Activated naive CD4-positive, alpha-beta T cell treated with anti-CD3 and anti-CD28 coated beads, Interleukin-2, amount 10 ng/mL, durations not matched to agents 7 days and 5 days (primary cell): ENCODE data around the gene NKIRAS2.
A peak's percentile ranks its signal among the peaks of the same experiment; 100 is the strongest.

Experiments used
- CTCF ChIA-PET: fragments of 350-600 bp; sonication (Branson Sonifier 250); formaldehyde crosslinking; loops from one replicate; lab custom pipeline; 2021; ENCODE audit warnings: antibody characterized with exemption; lab: Charles Lee
- DNase-seq: peaks from one replicate; pipeline ENCODE4 v3.0.0-alpha.2; 2020
- H3K27ac Mint-ChIP-seq: one replicate; pipeline ENCODE4 v1.8.0; 2021; ENCODE audit warnings: mild to moderate bottlenecking, moderate library complexity, mixed read lengths
- H3K27me3 Mint-ChIP-seq: one replicate; pipeline ENCODE4 v1.8.0; 2021; ENCODE audit warnings: mild to moderate bottlenecking, mixed read lengths
- H3K36me3 Mint-ChIP-seq: one replicate; pipeline ENCODE4 v1.8.0; 2021; ENCODE audit warnings: mixed read lengths
- H3K4me1 Mint-ChIP-seq: one replicate; pipeline ENCODE4 v1.8.0; 2021; ENCODE audit warnings: mixed read lengths
- H3K4me3 Mint-ChIP-seq: one replicate; pipeline ENCODE4 v1.8.0; 2021; ENCODE audit warnings: mild to moderate bottlenecking, moderate library complexity, mixed read lengths
- H3K9me3 Mint-ChIP-seq: one replicate; pipeline ENCODE4 v1.8.0; 2021; ENCODE audit warnings: mixed read lengths

NKIRAS2 gene

GRCh38 chr17:42047343-42047742 is 27.5 kb downstream of the NKIRAS2 start:
- Mint-ChIP-seq H3K4me1 (peaks cover 10% of the 10 kb centered on the region), H3K27me3 (peaks cover 55% of the 10 kb centered on the region), H3K4me3 (no peak overlapping the region), H3K36me3 (no peaks in the 10 kb centered on the region), H3K27ac (no peak overlapping the region), H3K9me3 (no peaks in the 10 kb centered on the region)
- no peak for DNase-seq
- CTCF ChIA-PET: no interaction called here

GRCh38 chr17:42049834-42050392 is 30.0 kb downstream of the NKIRAS2 start:
- CTCF ChIA-PET: interaction anchor here (0.6 kb wide), 1 partner anchor 167 kb away, joined by 3 read pairs; no protein-coding TSS in a partner anchor
- peaks cover 10% of the 10 kb centered on the region for H3K4me1 Mint-ChIP-seq
- no peak for DNase-seq
- H3K9me3 Mint-ChIP-seq: no peaks in the 10 kb centered on the region
- peak overlapping the region; percentile 65 for H3K4me3 Mint-ChIP-seq
- no peak overlapping the region for H3K27ac Mint-ChIP-seq
- peaks cover 75% of the 10 kb centered on the region for H3K27me3 Mint-ChIP-seq
- no peaks in the 10 kb centered on the region for H3K36me3 Mint-ChIP-seq

GRCh38 chr17:42050393-42051012 is 30.6 kb downstream of the NKIRAS2 start, which contains the start of gene C17orf113:
TSS of gene C17orf113 (minus strand) at chr17:42050601. CDS start at chr17:42043376, 7,225 bp downstream.
- peaks cover 81% of the 10 kb centered on the region for H3K27me3 Mint-ChIP-seq
- peak; percentile 60 for DNase-seq
- H3K4me3 Mint-ChIP-seq: peak within 1 kb of the TSS; percentile 65
- CTCF ChIA-PET: interaction anchor here (1.0 to 1.4 kb wide), 5 partner anchors 12 to 25 kb away, joined by 3 to 5 read pairs (median 4); no protein-coding TSS in a partner anchor
- H3K9me3 Mint-ChIP-seq: no peaks in the 10 kb centered on the region
- H3K36me3 Mint-ChIP-seq: no peaks in the 10 kb centered on the region
- peaks cover 10% of the 10 kb centered on the region for H3K4me1 Mint-ChIP-seq
- no peak within 1 kb of the TSS for H3K27ac Mint-ChIP-seq

GRCh38 chr17:42051013-42051400 is 31.1 kb downstream of the NKIRAS2 start:
- Mint-ChIP-seq H3K4me1 (peaks cover 10% of the 10 kb centered on the region), H3K9me3 (no peaks in the 10 kb centered on the region), H3K27ac (no peak overlapping the region), H3K27me3 (peaks cover 86% of the 10 kb centered on the region), H3K36me3 (no peaks in the 10 kb centered on the region), H3K4me3 (peak overlapping the region; percentile 64)
- CTCF ChIA-PET: interaction anchor here (1.0 to 1.4 kb wide), 5 partner anchors 12 to 26 kb away, joined by 3 to 5 read pairs (median 4); no protein-coding TSS in a partner anchor
- no peak for DNase-seq

- Mint-ChIP-seq H3K36me3 (no peaks in the 10 kb centered on the region), H3K27ac (no peak overlapping the region), H3K4me1 (peaks cover 10% of the 10 kb centered on the region), H3K9me3 (no peaks in the 10 kb centered on the region), H3K27me3 (peaks cover 88% of the 10 kb centered on the region), H3K4me3 (peak overlapping the region; percentile 14)
- CTCF ChIA-PET: interaction anchor here (1.0 to 1.4 kb wide), 5 partner anchors 11 to 26 kb away, joined by 3 to 5 read pairs (median 4); no protein-coding TSS in a partner anchor
- DNase-seq: no peak
Observed at GRCh38 chr17:42051645-42052044, 31.8 kb downstream of the NKIRAS2 start.

GRCh38 chr17:42052346-42052877 is 32.5 kb downstream of the NKIRAS2 start:
- no peak overlapping the region for H3K4me3 Mint-ChIP-seq
- H3K27me3 Mint-ChIP-seq: peaks cover 85% of the 10 kb centered on the region
- DNase-seq: no peak
- CTCF ChIA-PET: no interaction called here
- H3K9me3 Mint-ChIP-seq: no peaks in the 10 kb centered on the region
- H3K36me3 Mint-ChIP-seq: no peaks in the 10 kb centered on the region
- H3K27ac Mint-ChIP-seq: no peak overlapping the region
- H3K4me1 Mint-ChIP-seq: peaks cover 10% of the 10 kb centered on the region

- Mint-ChIP-seq H3K27ac (peak overlapping the region; percentile 68), H3K4me3 (no peak overlapping the region), H3K9me3 (no peaks in the 10 kb centered on the region), H3K36me3 (no peaks in the 10 kb centered on the region), H3K4me1 (peaks cover 10% of the 10 kb centered on the region), H3K27me3 (peaks cover 76% of the 10 kb centered on the region)
- no peak for DNase-seq
- CTCF ChIA-PET: interaction anchor here (2.6 kb wide), 1 partner anchor 14 kb away, joined by 6 read pairs; no protein-coding TSS in a partner anchor
Observed at GRCh38 chr17:42053731-42054500, 34.0 kb downstream of the NKIRAS2 start.

GRCh38 chr17:42055027-42055426 is 35.1 kb downstream of the NKIRAS2 start:
- Mint-ChIP-seq H3K4me3 (no peak overlapping the region), H3K9me3 (no peaks in the 10 kb centered on the region), H3K36me3 (no peaks in the 10 kb centered on the region), H3K27ac (no peak overlapping the region), H3K4me1 (peaks cover 7% of the 10 kb centered on the region), H3K27me3 (peaks cover 68% of the 10 kb centered on the region)
- no peak for DNase-seq
- CTCF ChIA-PET: interaction anchor here (1.0 to 2.6 kb wide), 3 partner anchors 11 to 15 kb away, joined by 3 to 8 read pairs (median 6); no protein-coding TSS in a partner anchor

GRCh38 chr17:42055496-42055895 is 35.6 kb downstream of the NKIRAS2 start:
- H3K27ac Mint-ChIP-seq: no peak overlapping the region
- H3K4me3 Mint-ChIP-seq: no peak overlapping the region
- H3K4me1 Mint-ChIP-seq: peaks cover 10% of the 10 kb centered on the region
- no peaks in the 10 kb centered on the region for H3K36me3 Mint-ChIP-seq
- no peak for DNase-seq
- H3K9me3 Mint-ChIP-seq: no peaks in the 10 kb centered on the region
- peaks cover 65% of the 10 kb centered on the region for H3K27me3 Mint-ChIP-seq
- CTCF ChIA-PET: interaction anchor here (1.0 to 2.6 kb wide), 3 partner anchors 10 to 16 kb away, joined by 3 to 8 read pairs (median 6); no protein-coding TSS in a partner anchor

- Mint-ChIP-seq H3K4me1 (peaks cover 5% of the 10 kb centered on the region), H3K9me3 (no peaks in the 10 kb centered on the region), H3K36me3 (no peaks in the 10 kb centered on the region), H3K27ac (no peak overlapping the region), H3K27me3 (peaks cover 55% of the 10 kb centered on the region), H3K4me3 (no peak overlapping the region)
- DNase-seq: no peak
- CTCF ChIA-PET: no interaction called here
Observed at GRCh38 chr17:42056635-42057034, 36.7 kb downstream of the NKIRAS2 start.

GRCh38 chr17:42058063-42058462 is 38.2 kb downstream of the NKIRAS2 start:
- no peaks in the 10 kb centered on the region for H3K9me3 Mint-ChIP-seq
- H3K4me3 Mint-ChIP-seq: no peak overlapping the region
- DNase-seq: no peak
- no peak overlapping the region for H3K27ac Mint-ChIP-seq
- CTCF ChIA-PET: no interaction called here
- peaks cover 50% of the 10 kb centered on the region for H3K27me3 Mint-ChIP-seq
- H3K4me1 Mint-ChIP-seq: peaks cover 10% of the 10 kb centered on the region
- no peaks in the 10 kb centered on the region for H3K36me3 Mint-ChIP-seq

- Mint-ChIP-seq H3K4me3 (no peak overlapping the region), H3K27me3 (peaks cover 48% of the 10 kb centered on the region), H3K27ac (no peak overlapping the region), H3K9me3 (no peaks in the 10 kb centered on the region), H3K4me1 (peaks cover 28% of the 10 kb centered on the region), H3K36me3 (no peaks in the 10 kb centered on the region)
- DNase-seq: no peak
- CTCF ChIA-PET: interaction anchor here (1.0 to 1.4 kb wide), 2 partner anchors 8 to 97 kb away, joined by 3 to 7 read pairs; no protein-coding TSS in a partner anchor
Observed at GRCh38 chr17:42059815-42060214, 39.9 kb downstream of the NKIRAS2 start.

- Mint-ChIP-seq H3K4me3 (no peak overlapping the region), H3K27ac (no peak overlapping the region), H3K36me3 (no peaks in the 10 kb centered on the region), H3K4me1 (peaks cover 32% of the 10 kb centered on the region), H3K27me3 (peaks cover 44% of the 10 kb centered on the region), H3K9me3 (no peaks in the 10 kb centered on the region)
- no peak for DNase-seq
- CTCF ChIA-PET: interaction anchor here (1.0 kb wide), 1 partner anchor 98 kb away, joined by 3 read pairs; no protein-coding TSS in a partner anchor
Observed at GRCh38 chr17:42060231-42060630, 40.3 kb downstream of the NKIRAS2 start.
